Endothelial cell of umbilical vein (primary cell): Measurements from ENCODE around the gene DAO. TPM values are rescaled to one million over a fixed set of nuclear protein-coding genes. Genes with fewer than 3 reads are reported as not detected.

Experiments
- BruUV-seq: library from RNA; stranded (reverse); fragments of 400-500 nt; replicated peaks from 2 replicates; lab custom pipeline; 2021; lab: Mats Ljungman, UMichigan
- CTCF ChIA-PET: fragments of 300-600, 350-600 bp; sonication (Branson Sonifier 250); formaldehyde crosslinking; loops from one replicate; lab custom pipeline; 2021; ENCODE audit warnings: antibody characterized with exemption, inconsistent platforms; lab: Charles Lee
- POLR2A ChIA-PET: fragments of 300-600, 350-600 bp; sonication (Branson Sonifier 250); formaldehyde crosslinking; loops from one replicate; lab custom pipeline; 2021; ENCODE audit warnings: antibody characterized with exemption, inconsistent platforms; lab: Charles Lee
- DNase-seq: peaks from one replicate; pipeline ENCODE4 v3.0.0-alpha.2; 2011; ENCODE audit warnings: low read depth, low spot score
- FAIRE-seq: peaks from 2 replicates; lab custom pipeline; 2011; peaks lifted over from hg19 to GRCh38; lab: Jason Lieb, UNC
- H2AFZ ChIP-seq: 2 replicates; pipeline ENCODE4 v1.6.0; 2012; ENCODE audit warnings: low read depth, low read length, control low read depth, inconsistent platforms
- H3K27ac ChIP-seq: 2 replicates; pipeline ENCODE4 v1.5.1; 2011; ENCODE audit warnings: low read depth, mild to moderate bottlenecking, control low read depth, low read length, moderate library complexity; ENCODE audit not compliant: insufficient read depth
- H3K27me3 ChIP-seq, 2 experiments: 2 replicates each; pipeline versions ENCODE4 v1.6.0 to v1.6.1; 2011; ENCODE audit warnings: low read length in 2 of 2, mixed read lengths in 1 of 2; ENCODE audit not compliant: control insufficient read depth in 2 of 2, insufficient read depth in 2 of 2
- H3K36me3 ChIP-seq, 2 experiments: 2 replicates in 1 of 2; 3 replicates in 1 of 2; pipeline ENCODE4 v1.5.1; 2011; ENCODE audit warnings: low read length in 2 of 2, mild to moderate bottlenecking in 1 of 2, moderate library complexity in 1 of 2; ENCODE audit not compliant: control insufficient read depth in 2 of 2, insufficient read depth in 2 of 2; ENCODE audit errors: extremely low read depth in 1 of 2
- H3K4me1 ChIP-seq: 3 replicates; pipeline ENCODE4 v1.5.1; 2011; ENCODE audit warnings: mild to moderate bottlenecking, low read length; ENCODE audit not compliant: control insufficient read depth, insufficient read depth; ENCODE audit errors: extremely low read depth
- H3K4me2 ChIP-seq: 2 replicates; pipeline ENCODE4 v1.6.1; 2011; ENCODE audit warnings: low read length, control low read depth, mixed read lengths; ENCODE audit not compliant: insufficient read depth
- H3K4me3 ChIP-seq, 3 experiments: fragments of 200-600 bp in 1 of 3; sonication (generic), shearing (Covaris generic) in 1 of 3; replicated peaks in 1 of 3; 2 replicates each; pipeline ENCODE4 v1.5.1; 2011 to 2016; ENCODE audit warnings: control low read depth in 3 of 3, low read length in 3 of 3, mild to moderate bottlenecking in 2 of 3, inconsistent platforms in 1 of 3, low read depth in 1 of 3, moderate library complexity in 1 of 3; ENCODE audit not compliant: insufficient read depth in 1 of 3
- H3K79me2 ChIP-seq: 2 replicates; pipeline ENCODE4 v1.6.0; 2012; ENCODE audit warnings: low read length, inconsistent platforms; ENCODE audit not compliant: control insufficient read depth, insufficient read depth
- H3K9ac ChIP-seq: replicated peaks from 2 replicates; pipeline ENCODE3; 2011; ENCODE audit warnings: low read length, control low read depth; ENCODE audit not compliant: insufficient read depth; ENCODE audit errors: extremely low read depth
- H3K9me1 ChIP-seq: replicated peaks from 3 replicates; pipeline ENCODE4 v1.6.0; 2011; ENCODE audit warnings: mild to moderate bottlenecking, low read length; ENCODE audit not compliant: control insufficient read depth, insufficient read depth; ENCODE audit errors: extremely low read depth
- H3K9me3 ChIP-seq: replicated peaks from 2 replicates; pipeline ENCODE4 v1.5.1; 2012; ENCODE audit warnings: low read length, inconsistent platforms; ENCODE audit not compliant: control insufficient read depth, insufficient read depth
- H4K20me1 ChIP-seq: replicated peaks from 2 replicates; pipeline ENCODE3; 2011; ENCODE audit warnings: mild to moderate bottlenecking, low read length; ENCODE audit not compliant: control insufficient read depth, insufficient read depth; ENCODE audit errors: extremely low read depth
- EZH2 ChIP-seq: IDR thresholded peaks from 2 replicates; pipeline ENCODE4 v1.6.1; 2012; ENCODE audit warnings: borderline replicate concordance, low read depth, mild to moderate bottlenecking, moderate library complexity, low read length, inconsistent platforms; ENCODE audit not compliant: severe bottlenecking
- FOS ChIP-seq: IDR thresholded peaks from 2 replicates; pipeline ENCODE4 v1.6.1; 2011; ENCODE audit warnings: mild to moderate bottlenecking, low read length, moderate library complexity, borderline replicate concordance; ENCODE audit not compliant: insufficient read depth
- GATA2 ChIP-seq: IDR thresholded peaks from 2 replicates; pipeline ENCODE4 v1.7.0; 2011; ENCODE audit warnings: low read depth, mild to moderate bottlenecking, moderate library complexity, mixed read lengths, low read length; ENCODE audit not compliant: insufficient read length, insufficient read depth
- JUN ChIP-seq: IDR thresholded peaks from 2 replicates; pipeline ENCODE4 v1.6.1; 2011; ENCODE audit warnings: borderline replicate concordance, low read depth; ENCODE audit not compliant: insufficient read length, insufficient read depth
- MYC ChIP-seq: IDR thresholded peaks from one replicate; pipeline ENCODE4 v1.6.1; 2011; ENCODE audit warnings: mild to moderate bottlenecking, low read depth, low read length
- POLR2A ChIP-seq: IDR thresholded peaks from 2 replicates; pipeline ENCODE4 v1.6.1; 2012; ENCODE audit warnings: low read depth, mild to moderate bottlenecking, control low read depth, low read length
- POLR2AphosphoS5 ChIP-seq: IDR thresholded peaks from 2 replicates; pipeline ENCODE4 v1.6.1; 2012; ENCODE audit warnings: low read depth, mild to moderate bottlenecking, control low read depth, low read length, moderate library complexity; ENCODE audit not compliant: insufficient read depth
- dilution Hi-C: fragments of 300-500 bp; cut with MboI; formaldehyde crosslinking; loops from one replicate; pipeline ENCODE4 v1.15.0; 2019; ENCODE audit warnings: low sequenced_read_pairs; ENCODE audit not compliant: extremely low pct_ligation_motif_present
- intact Hi-C: fragments of 100-400 bp; cut with micrococcal nuclease; formaldehyde crosslinking; loops from one replicate; pipeline ENCODE4 v1.10.0; 2022
- polyA plus RNA-seq, 4 experiments: library from polyadenylated mRNA; depleted of rRNA in 3 of 4; stranded (reverse) in 3 of 4; unstranded in 1 of 4; fragments of >200 nt; gene quantifications; 2 replicates each; pipeline versions ENCODE4 v1.2.1 to v1.2.3, GENCODE V29; 2011 to 2012; ENCODE audit warnings: missing spikeins in 1 of 4
- total RNA-seq: library from RNA; stranded (reverse); gene quantifications from 2 replicates; pipeline ENCODE4 v1.2.3, GENCODE V29; 2021
- TF ChIP-seq, protein P1 (sequence below): IDR thresholded peaks from 2 replicates; pipeline ENCODE4 v1.6.1; 2011; ENCODE audit not compliant: insufficient read depth, insufficient read length
- TF ChIP-seq, protein P2 (sequence below), 2 donors: IDR thresholded peaks; 1 replicate in 1 of 2; 2 replicates in 1 of 2; pipeline ENCODE4 v1.5.1; 2011; ENCODE audit warnings: low read length in 2 of 2, mild to moderate bottlenecking in 2 of 2, moderate library complexity in 2 of 2, control low read depth in 1 of 2, inconsistent platforms in 1 of 2, low read depth in 1 of 2; ENCODE audit not compliant: insufficient read depth in 1 of 2; ENCODE audit errors: extremely low read depth in 1 of 2

Gene DAO
- total and polyA plus RNA-seq, 2 donors (not counting 3 experiments of a cell fraction or from before 2014, with no cell fraction given), result not detected

DNA sequence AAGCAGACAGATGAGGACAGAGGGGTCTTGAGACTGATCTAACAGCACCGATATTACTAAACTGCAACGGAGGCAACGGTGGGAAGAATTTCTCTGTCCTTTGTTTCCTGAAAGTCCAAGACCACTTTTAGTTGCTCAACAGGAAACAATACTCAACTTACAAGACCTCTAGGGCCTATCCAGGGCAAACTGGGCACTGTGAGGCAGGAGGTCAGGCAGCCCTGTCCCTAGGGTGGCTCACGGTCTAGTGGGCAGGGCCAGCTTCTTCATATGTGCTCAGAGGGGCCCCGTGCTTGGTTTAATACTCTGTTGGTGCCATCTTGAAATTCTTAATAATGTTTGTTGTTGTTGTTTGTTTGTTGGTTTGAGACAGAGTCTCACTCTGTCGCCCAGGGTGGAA, 36.7 kb upstream of the DAO start:
- Histone ChIP-seq H4K20me1 (no peaks in the 10 kb centered on the region), H3K9me1 (no peaks in the 10 kb centered on the region), H3K9me3 (no peaks in the 10 kb centered on the region), H3K36me3 (peaks cover 13 to 33% of the 10 kb centered on the region in 2 experiments), H3K79me2 (peaks cover 66% of the 10 kb centered on the region), H2AFZ (no peak overlapping the region), H3K9ac (no peak overlapping the region), H3K27me3 (no peaks in the 10 kb centered on the region), H3K4me2 (no peak overlapping the region), H3K4me3 (no peak overlapping the region), H3K4me1 (peaks cover 27% of the 10 kb centered on the region), H3K27ac (no peak overlapping the region)
- CTCF ChIA-PET, result interaction anchor here (1.6 kb wide), 2 partner anchors 8 to 10 kb away, joined by 6 read pairs; no protein-coding TSS in a partner anchor
- dilution Hi-C loops (loop anchor here (25.0 kb wide), 1 partner anchor 181 kb away; no protein-coding TSS in a partner anchor), intact Hi-C loops (no loop called here)
- no TSS peak for BruUV-seq
- DNase-seq, result no peak
- TF ChIP-seq POLR2AphosphoS5, result no peak
- TF ChIP-seq POLR2A, result no peak
- TF ChIP-seq MYC, result no peak
- TF ChIP-seq JUN, result no peak
- TF ChIP-seq, protein P1, sequence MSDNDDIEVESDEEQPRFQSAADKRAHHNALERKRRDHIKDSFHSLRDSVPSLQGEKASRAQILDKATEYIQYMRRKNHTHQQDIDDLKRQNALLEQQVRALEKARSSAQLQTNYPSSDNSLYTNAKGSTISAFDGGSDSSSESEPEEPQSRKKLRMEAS, result no peak
- TF ChIP-seq EZH2, result no peak
- TF ChIP-seq, protein P2, sequence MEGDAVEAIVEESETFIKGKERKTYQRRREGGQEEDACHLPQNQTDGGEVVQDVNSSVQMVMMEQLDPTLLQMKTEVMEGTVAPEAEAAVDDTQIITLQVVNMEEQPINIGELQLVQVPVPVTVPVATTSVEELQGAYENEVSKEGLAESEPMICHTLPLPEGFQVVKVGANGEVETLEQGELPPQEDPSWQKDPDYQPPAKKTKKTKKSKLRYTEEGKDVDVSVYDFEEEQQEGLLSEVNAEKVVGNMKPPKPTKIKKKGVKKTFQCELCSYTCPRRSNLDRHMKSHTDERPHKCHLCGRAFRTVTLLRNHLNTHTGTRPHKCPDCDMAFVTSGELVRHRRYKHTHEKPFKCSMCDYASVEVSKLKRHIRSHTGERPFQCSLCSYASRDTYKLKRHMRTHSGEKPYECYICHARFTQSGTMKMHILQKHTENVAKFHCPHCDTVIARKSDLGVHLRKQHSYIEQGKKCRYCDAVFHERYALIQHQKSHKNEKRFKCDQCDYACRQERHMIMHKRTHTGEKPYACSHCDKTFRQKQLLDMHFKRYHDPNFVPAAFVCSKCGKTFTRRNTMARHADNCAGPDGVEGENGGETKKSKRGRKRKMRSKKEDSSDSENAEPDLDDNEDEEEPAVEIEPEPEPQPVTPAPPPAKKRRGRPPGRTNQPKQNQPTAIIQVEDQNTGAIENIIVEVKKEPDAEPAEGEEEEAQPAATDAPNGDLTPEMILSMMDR (IDR thresholded peaks at IDR 0.05; ENCODE audit: extremely low read depth in 1 of 2, insufficient read depth in 1 of 2, low read depth in 1 of 2, low read length in 2 of 2), result no peak
- TF ChIP-seq GATA2, result no peak
- TF ChIP-seq FOS, result no peak
- no peak for FAIRE-seq
- POLR2A ChIA-PET, result no interaction called here
